KBM-7 (cell line): ENCODE measurements around the gene IFITM2.
"Not testable (repeated sequence)": the region's sequence is repeated elsewhere in the genome, so short reads cannot be mapped to it uniquely, and the experiment has no call there.

ENCODE experiments used
- DNase-seq: peaks from one replicate; pipeline ENCODE4 v3.0.0-alpha.2; 2015
- in situ Hi-C: fragments of 300-500 bp; cut with MboI; formaldehyde crosslinking; loops from 2 replicates; pipeline ENCODE4 v1.14.3; 2020; ENCODE audit warnings: low sequenced_read_pairs, low pct_unique_long_range_greater_than_20kb, mixed read lengths

IFITM2 gene

GRCh38 chr11:307766-308708 is at the start of gene IFITM2:
Gene IFITM2, plus strand, starts transcription at chr11:307816. Its CDS starts 377 bp downstream, at chr11:308193.
- peak; percentile 97 for DNase-seq

GRCh38 chr11:259413-259812 is 48.2 kb upstream of the IFITM2 start:
- in situ Hi-C loops: no loop called here
- DNase-seq: no peak

More at GRCh38 chr11:307766-308708, at the start of gene IFITM2:
- in situ Hi-C loops: not testable (repeated sequence)

- in situ Hi-C loops: no loop called here
- no peak for DNase-seq
These were observed 46.0 kb upstream of the IFITM2 start for GRCh38 chr11:261624-262023.

- peak; percentile 41 for DNase-seq
- in situ Hi-C loops: no loop called here
These were observed 40.8 kb upstream of the IFITM2 start for GRCh38 chr11:266676-267439.

GRCh38 chr11:267491-267994 is 40.1 kb upstream of the IFITM2 start:
- peak; percentile 69 for DNase-seq
- in situ Hi-C loops: no loop called here

- in situ Hi-C loops: not testable (repeated sequence)
- peak; percentile 84 for DNase-seq
These were observed 38.9 kb upstream of the IFITM2 start for GRCh38 chr11:268716-269145.

GRCh38 chr11:269146-269890 is 38.3 kb upstream of the IFITM2 start:
- in situ Hi-C loops: no loop called here
- DNase-seq: peak; percentile 93

- no peak for DNase-seq
- in situ Hi-C loops: no loop called here
These were observed 36.9 kb upstream of the IFITM2 start for GRCh38 chr11:270451-271318.

GRCh38 chr11:271319-271715 is 36.3 kb upstream of the IFITM2 start:
- no peak for DNase-seq
- in situ Hi-C loops: no loop called here

GRCh38 chr11:272195-272930 is 35.3 kb upstream of the IFITM2 start:
- no peak for DNase-seq
- in situ Hi-C loops: no loop called here

GRCh38 chr11:272931-273198 is 34.8 kb upstream of the IFITM2 start:
- no peak for DNase-seq
- in situ Hi-C loops: no loop called here

GRCh38 chr11:276219-276618 is 31.4 kb upstream of the IFITM2 start:
- in situ Hi-C loops: no loop called here
- DNase-seq: no peak

GRCh38 chr11:278001-278951 is 29.3 kb upstream of the IFITM2 start, which contains the start of gene NLRP6:
Gene NLRP6, plus strand, starts transcription at chr11:278407. Its CDS starts 163 bp downstream, at chr11:278570.
- no peak for DNase-seq
- in situ Hi-C loops: no loop called here

- DNase-seq: no peak
These were observed 28.3 kb upstream of the IFITM2 start for GRCh38 chr11:279040-279965.

GRCh38 chr11:279966-280705 is 27.5 kb upstream of the IFITM2 start:
- DNase-seq: no peak
- in situ Hi-C loops: no loop called here

More at GRCh38 chr11:279040-279965, 28.3 kb upstream of the IFITM2 start:
- in situ Hi-C loops: no loop called here
